Measurements from ENCODE around the gene MICAL2.

Gene MICAL2

GRCh38 chr11:12243911-12244550, 133.6 kb downstream of the MICAL2 start:
- Histone ChIP-seq H4K8ac (ENCODE audit: low read depth, low read length) (no peak overlapping the region), H2AK5ac (ENCODE audit: low read length) (no peak overlapping the region), H3K4ac (ENCODE audit: low read depth, low read length) (no peak overlapping the region), H3K23ac (ENCODE audit: low read length) (no peak overlapping the region), H4K12ac (ENCODE audit: low read depth, low read length) (no peak overlapping the region), H3K4me1 (ENCODE audit: control insufficient read depth in 1 of 2, insufficient read depth in 2 of 2, low read length in 2 of 2) (peaks cover 12 to 30% of the 10 kb centered on the region in 2 experiments), H3K9ac (ENCODE audit: low read length) (no peak overlapping the region), H2BK12ac (ENCODE audit: low read length) (no peak overlapping the region), H3K14ac (ENCODE audit: low read length) (no peak overlapping the region), H3K4me2 (ENCODE audit: low read length) (no peak overlapping the region), H3K18ac (ENCODE audit: low read length) (no peak overlapping the region), H3K9me3 (ENCODE audit: insufficient read depth, low read depth, low read length) (no peaks in the 10 kb centered on the region), H3K27ac (ENCODE audit: low read depth, low read length) (no peak overlapping the region), H3K36me3 (ENCODE audit: control insufficient read depth in 1 of 2, insufficient read depth in 2 of 2, low read length in 2 of 2) (peaks cover 3 to 6% of the 10 kb centered on the region in 2 experiments), H2AFZ (ENCODE audit: insufficient read depth, low read length, poor library complexity) (no peak overlapping the region), H3K4me3 (ENCODE audit: low read depth, low read length) (no peak overlapping the region), H2BK5ac (ENCODE audit: low read depth, low read length, poor library complexity) (no peak overlapping the region), H3K27me3 (ENCODE audit: insufficient read depth, low read length) (no peaks in the 10 kb centered on the region), H2BK120ac (ENCODE audit: insufficient read depth, low read length, poor library complexity) (no peak overlapping the region), H4K91ac (ENCODE audit: low read depth, low read length) (no peak overlapping the region), H3K79me2 (ENCODE audit: control insufficient read depth, insufficient read depth, low read length, poor library complexity) (no peaks in the 10 kb centered on the region), H3K79me1 (ENCODE audit: low read length) (peaks cover 2% of the 10 kb centered on the region)
- DNase-seq = no peak
- WGBS (ENCODE audit: extremely low coverage, insufficient coverage, insufficient read length) = no CpG with 5 or more reads among the region's 6 CpGs

- Histone ChIP-seq H2BK5ac (ENCODE audit: low read depth, low read length, poor library complexity) (no peak overlapping the region), H3K79me1 (ENCODE audit: low read length) (peaks cover 2% of the 10 kb centered on the region), H3K4ac (ENCODE audit: low read depth, low read length) (no peak overlapping the region), H3K27me3 (ENCODE audit: insufficient read depth, low read length) (no peaks in the 10 kb centered on the region), H3K4me1 (ENCODE audit: control insufficient read depth in 1 of 2, insufficient read depth in 2 of 2, low read length in 2 of 2) (peaks cover 12 to 32% of the 10 kb centered on the region in 2 experiments), H3K23ac (ENCODE audit: low read length) (no peak overlapping the region), H2AK5ac (ENCODE audit: low read length) (no peak overlapping the region), H2BK12ac (ENCODE audit: low read length) (no peak overlapping the region), H2BK120ac (ENCODE audit: insufficient read depth, low read length, poor library complexity) (no peak overlapping the region), H3K9me3 (ENCODE audit: insufficient read depth, low read depth, low read length) (no peaks in the 10 kb centered on the region), H4K91ac (ENCODE audit: low read depth, low read length) (no peak overlapping the region), H3K9ac (ENCODE audit: low read length) (no peak overlapping the region), H4K8ac (ENCODE audit: low read depth, low read length) (no peak overlapping the region), H3K27ac (ENCODE audit: low read depth, low read length) (no peak overlapping the region), H3K79me2 (ENCODE audit: control insufficient read depth, insufficient read depth, low read length, poor library complexity) (no peaks in the 10 kb centered on the region), H3K14ac (ENCODE audit: low read length) (no peak overlapping the region), H3K4me2 (ENCODE audit: low read length) (no peak overlapping the region), H4K12ac (ENCODE audit: low read depth, low read length) (no peak overlapping the region), H3K18ac (ENCODE audit: low read length) (no peak overlapping the region), H3K36me3 (ENCODE audit: control insufficient read depth in 1 of 2, insufficient read depth in 2 of 2, low read length in 2 of 2) (peaks cover under 1 to 11% of the 10 kb centered on the region in 2 experiments), H3K4me3 (ENCODE audit: low read depth, low read length) (no peak overlapping the region), H2AFZ (ENCODE audit: insufficient read depth, low read length, poor library complexity) (no peak overlapping the region)
- no peak for DNase-seq
- WGBS (ENCODE audit: extremely low coverage, insufficient coverage, insufficient read length) = no CpG with 5 or more reads among the region's 6 CpGs
Measured at GRCh38 chr11:12245091-12245490, 134.7 kb downstream of the MICAL2 start.

GRCh38 chr11:12245549-12246016, 135.2 kb downstream of the MICAL2 start:
- no peak overlapping the region for H4K91ac ChIP-seq (ENCODE audit: low read depth, low read length)
- H3K9me3 ChIP-seq (ENCODE audit: insufficient read depth, low read depth, low read length) = no peaks in the 10 kb centered on the region
- H3K9ac ChIP-seq (ENCODE audit: low read length) = no peak overlapping the region
- no peak overlapping the region for H3K18ac ChIP-seq (ENCODE audit: low read length)
- no peak overlapping the region for H2BK12ac ChIP-seq (ENCODE audit: low read length)
- H2AFZ ChIP-seq (ENCODE audit: insufficient read depth, low read length, poor library complexity) = no peak overlapping the region
- no peak overlapping the region for H3K14ac ChIP-seq (ENCODE audit: low read length)
- no peak overlapping the region for H3K4me3 ChIP-seq (ENCODE audit: low read depth, low read length)
- H3K23ac ChIP-seq (ENCODE audit: low read length) = no peak overlapping the region
- DNase-seq = peak in 1 of 2 donors; percentile 28
- H3K36me3 ChIP-seq (ENCODE audit: control insufficient read depth in 1 of 2, insufficient read depth in 2 of 2, low read length in 2 of 2) = peaks cover 0 to 11% of the 10 kb centered on the region in 2 experiments
- H3K79me2 ChIP-seq (ENCODE audit: control insufficient read depth, insufficient read depth, low read length, poor library complexity) = no peaks in the 10 kb centered on the region
- H2AK5ac ChIP-seq (ENCODE audit: low read length) = no peak overlapping the region
- H3K4ac ChIP-seq (ENCODE audit: low read depth, low read length) = no peak overlapping the region
- no peak overlapping the region for H3K4me2 ChIP-seq (ENCODE audit: low read length)
- peaks cover 2% of the 10 kb centered on the region for H3K79me1 ChIP-seq (ENCODE audit: low read length)
- no peak overlapping the region for H3K27ac ChIP-seq (ENCODE audit: low read depth, low read length)
- H2BK120ac ChIP-seq (ENCODE audit: insufficient read depth, low read length, poor library complexity) = no peak overlapping the region
- H2BK5ac ChIP-seq (ENCODE audit: low read depth, low read length, poor library complexity) = no peak overlapping the region
- H4K12ac ChIP-seq (ENCODE audit: low read depth, low read length) = no peak overlapping the region
- WGBS (ENCODE audit: extremely low coverage, insufficient coverage, insufficient read length) = no CpG with 5 or more reads among the region's 3 CpGs
- peaks cover 12 to 32% of the 10 kb centered on the region in 2 experiments for H3K4me1 ChIP-seq (ENCODE audit: control insufficient read depth in 1 of 2, insufficient read depth in 2 of 2, low read length in 2 of 2)
- H4K8ac ChIP-seq (ENCODE audit: low read depth, low read length) = no peak overlapping the region
- H3K27me3 ChIP-seq (ENCODE audit: insufficient read depth, low read length) = no peaks in the 10 kb centered on the region

GRCh38 chr11:12246147-12246546, 135.8 kb downstream of the MICAL2 start:
- no CpG with 5 or more reads among the region's 5 CpGs for WGBS (ENCODE audit: extremely low coverage, insufficient coverage, insufficient read length)
- no peak overlapping the region for H3K23ac ChIP-seq (ENCODE audit: low read length)

More at GRCh38 chr11:12246147-12246546, 135.8 kb downstream of the MICAL2 start:
- no peak overlapping the region for H4K8ac ChIP-seq (ENCODE audit: low read depth, low read length)
- no peaks in the 10 kb centered on the region for H3K79me2 ChIP-seq (ENCODE audit: control insufficient read depth, insufficient read depth, low read length, poor library complexity)
- no peak overlapping the region for H3K18ac ChIP-seq (ENCODE audit: low read length)
- no peak overlapping the region for H3K4me3 ChIP-seq (ENCODE audit: low read depth, low read length)
- no peak overlapping the region for H2AK5ac ChIP-seq (ENCODE audit: low read length)
- H2BK12ac ChIP-seq (ENCODE audit: low read length) = no peak overlapping the region
- no peak overlapping the region for H2AFZ ChIP-seq (ENCODE audit: insufficient read depth, low read length, poor library complexity)
- no peak overlapping the region for H3K4ac ChIP-seq (ENCODE audit: low read depth, low read length)
- peaks cover 0 to 11% of the 10 kb centered on the region in 2 experiments for H3K36me3 ChIP-seq (ENCODE audit: control insufficient read depth in 1 of 2, insufficient read depth in 2 of 2, low read length in 2 of 2)
- H2BK5ac ChIP-seq (ENCODE audit: low read depth, low read length, poor library complexity) = no peak overlapping the region
- no peak overlapping the region for H4K12ac ChIP-seq (ENCODE audit: low read depth, low read length)
- peaks cover 2% of the 10 kb centered on the region for H3K79me1 ChIP-seq (ENCODE audit: low read length)
- H3K27ac ChIP-seq (ENCODE audit: low read depth, low read length) = no peak overlapping the region
- H3K14ac ChIP-seq (ENCODE audit: low read length) = no peak overlapping the region
- H2BK120ac ChIP-seq (ENCODE audit: insufficient read depth, low read length, poor library complexity) = no peak overlapping the region
- no peaks in the 10 kb centered on the region for H3K9me3 ChIP-seq (ENCODE audit: insufficient read depth, low read depth, low read length)
- H3K4me1 ChIP-seq (ENCODE audit: control insufficient read depth in 1 of 2, insufficient read depth in 2 of 2, low read length in 2 of 2) = peaks cover 12 to 32% of the 10 kb centered on the region in 2 experiments
- no peak overlapping the region for H3K4me2 ChIP-seq (ENCODE audit: low read length)
- no peak overlapping the region for H4K91ac ChIP-seq (ENCODE audit: low read depth, low read length)
- H3K9ac ChIP-seq (ENCODE audit: low read length) = no peak overlapping the region
- no peaks in the 10 kb centered on the region for H3K27me3 ChIP-seq (ENCODE audit: insufficient read depth, low read length)
- no peak for DNase-seq

Data from trophoblast cell (in vitro differentiated cells and primary cell).